GM19043 (cell line): ENCODE data around the gene OARD1.
"Not testable (repeated sequence)": the region's sequence is repeated elsewhere in the genome, so short reads cannot be mapped to it uniquely, and the experiment has no call there.

Experiments used
- ATAC-seq: cut with Tn5 transposase; IDR thresholded peaks from one replicate; pipeline ENCODE4 v1.9.1; 2021; ENCODE audit warnings: low read depth; ENCODE audit not compliant: unreplicated experiment

The OARD1 gene

DNA sequence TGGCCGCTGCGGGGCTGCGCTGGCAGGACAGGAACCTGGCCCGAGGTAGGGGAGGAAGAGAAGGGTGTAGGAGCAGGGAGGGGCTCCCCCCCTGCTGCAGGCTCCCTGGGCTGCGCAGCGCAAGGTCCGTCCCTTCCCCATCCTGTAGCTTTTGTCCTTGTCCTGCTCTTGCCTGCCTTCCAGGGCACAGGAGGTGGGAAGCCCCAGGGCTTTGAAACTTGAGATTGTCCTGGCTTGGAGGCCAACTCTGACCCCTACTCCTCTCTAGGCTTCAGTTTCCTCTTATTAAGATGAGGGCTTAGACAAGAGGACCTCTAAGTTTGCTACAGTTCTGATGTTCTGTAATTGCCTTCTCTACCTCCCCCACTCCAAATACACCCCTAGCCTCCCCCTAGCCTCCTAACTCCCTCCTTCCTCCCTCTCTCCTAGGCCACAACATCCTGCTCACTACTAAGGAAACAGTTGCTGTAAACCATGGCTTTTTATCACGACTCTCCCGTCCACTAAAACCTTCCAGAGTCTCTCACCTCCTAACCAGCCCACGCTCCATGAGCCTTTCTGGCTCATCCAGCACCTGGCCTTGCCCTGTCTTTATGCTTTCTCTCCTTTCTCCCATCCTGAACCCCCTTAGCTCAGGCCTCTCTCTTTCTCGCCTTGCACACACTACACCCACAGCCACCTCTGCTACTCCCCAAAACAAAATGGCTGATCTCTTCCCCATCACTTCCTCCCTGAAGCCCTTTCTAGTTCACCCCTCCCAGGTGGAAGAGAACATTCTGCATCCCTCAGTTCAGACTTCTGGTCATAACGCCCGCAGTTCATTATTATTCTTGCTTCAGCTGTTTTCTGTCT, 43.4 kb downstream of the OARD1 start:
- ATAC-seq = peak; percentile 26

- ATAC-seq = peak; percentile 82
These were observed 44.2 kb downstream of the OARD1 start for GRCh38 chr6:41027799-41028560.

- ATAC-seq = no peak
These were observed 44.9 kb downstream of the OARD1 start for GRCh38 chr6:41027241-41027640.

- no peak for ATAC-seq
These were observed 46.1 kb downstream of the OARD1 start for GRCh38 chr6:41025966-41026530.

DNA sequence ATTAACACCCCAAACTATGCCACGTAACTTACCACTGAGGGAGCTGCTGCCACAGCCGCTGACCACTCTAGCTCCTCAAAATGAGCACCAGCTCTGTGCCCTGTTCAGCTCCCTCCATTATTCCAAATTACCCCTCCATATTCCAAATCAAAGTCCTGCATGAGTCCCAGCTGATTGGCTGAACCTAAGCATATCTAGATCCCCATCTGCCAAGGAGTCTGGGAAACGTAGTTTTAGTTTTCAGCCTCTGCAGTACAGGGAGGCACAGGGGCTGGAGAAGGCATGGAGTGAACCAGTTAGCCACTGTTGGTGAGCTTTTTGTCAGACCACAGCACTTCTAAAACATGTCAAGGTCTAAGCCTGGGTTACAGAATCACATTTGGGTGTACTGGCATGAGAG, 49.0 kb downstream of the OARD1 start:
- ATAC-seq = no peak

DNA sequence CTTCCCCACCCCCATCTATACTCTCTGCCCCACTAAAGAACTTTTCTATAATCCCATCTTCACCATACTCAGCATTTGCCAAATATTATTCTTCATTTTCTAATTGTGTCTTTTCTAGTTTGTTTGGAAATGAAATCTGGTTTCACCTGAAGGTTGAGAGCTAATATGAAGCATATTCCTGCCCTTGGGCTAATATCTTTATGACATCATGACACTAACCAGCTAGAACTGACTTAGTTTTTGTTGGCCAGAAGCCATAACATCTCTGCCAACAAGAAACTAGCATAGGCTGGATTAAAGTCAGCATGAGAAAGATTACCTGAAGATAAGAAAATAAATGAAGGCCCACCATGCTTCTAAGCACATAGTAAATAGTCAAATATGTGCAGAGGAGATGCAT, 49.9 kb downstream of the OARD1 start:
- no peak for ATAC-seq

- ATAC-seq = no peak
These were observed 50.3 kb downstream of the OARD1 start for GRCh38 chr6:41021832-41022231.

- ATAC-seq = no peak
These were observed 54.5 kb downstream of the OARD1 start for GRCh38 chr6:41017663-41018062.

DNA sequence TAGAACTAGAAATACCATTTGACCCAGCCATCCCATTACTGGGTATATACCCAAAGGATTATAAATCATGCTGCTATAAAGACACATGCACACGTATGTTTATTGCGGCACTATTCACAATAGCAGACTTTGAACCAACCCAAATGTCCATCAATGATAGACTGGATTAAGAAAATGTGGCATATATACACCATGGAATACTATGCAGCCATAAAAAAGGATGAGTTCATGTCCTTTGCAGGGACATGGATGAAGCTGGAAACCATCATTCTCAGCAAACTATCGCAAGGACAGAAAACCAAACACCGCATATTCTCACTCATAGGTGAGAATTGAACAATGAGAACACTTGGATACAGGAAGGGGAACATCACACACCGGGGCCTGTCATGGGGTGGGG, 56.3 kb downstream of the OARD1 start:
- not testable (repeated sequence) for ATAC-seq

- no peak for ATAC-seq
These were observed 57.4 kb downstream of the OARD1 start for GRCh38 chr6:41014780-41015179.
